ENCODE results near the gene HSD17B8.

HSD17B8 gene

GRCh38 chr6:33192671-33193602 is 11.5 kb upstream of the HSD17B8 start:
- DNase-seq, result peak; percentile 59 to 83

DNA sequence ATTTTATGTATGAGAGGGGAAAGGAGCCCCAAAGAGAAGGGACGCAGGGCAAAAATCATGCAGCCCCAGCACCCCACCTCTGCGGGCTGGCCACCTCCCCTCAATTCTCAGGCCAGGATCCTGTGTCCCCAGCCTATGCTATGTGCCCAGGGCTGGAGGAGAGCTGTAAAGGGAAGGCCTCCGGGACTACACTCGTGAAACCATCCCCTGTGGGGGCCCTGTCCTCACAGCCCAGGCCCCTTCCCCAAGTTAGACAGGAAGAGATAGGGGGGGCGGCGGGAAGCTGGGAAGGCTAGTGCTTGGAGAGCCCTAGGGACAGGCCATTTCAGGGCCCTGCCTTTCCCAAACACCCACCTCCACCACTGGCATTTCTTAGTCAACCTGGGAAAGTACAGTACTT is 10.8 kb upstream of the HSD17B8 start:
- DNase-seq, result no peak

DNA sequence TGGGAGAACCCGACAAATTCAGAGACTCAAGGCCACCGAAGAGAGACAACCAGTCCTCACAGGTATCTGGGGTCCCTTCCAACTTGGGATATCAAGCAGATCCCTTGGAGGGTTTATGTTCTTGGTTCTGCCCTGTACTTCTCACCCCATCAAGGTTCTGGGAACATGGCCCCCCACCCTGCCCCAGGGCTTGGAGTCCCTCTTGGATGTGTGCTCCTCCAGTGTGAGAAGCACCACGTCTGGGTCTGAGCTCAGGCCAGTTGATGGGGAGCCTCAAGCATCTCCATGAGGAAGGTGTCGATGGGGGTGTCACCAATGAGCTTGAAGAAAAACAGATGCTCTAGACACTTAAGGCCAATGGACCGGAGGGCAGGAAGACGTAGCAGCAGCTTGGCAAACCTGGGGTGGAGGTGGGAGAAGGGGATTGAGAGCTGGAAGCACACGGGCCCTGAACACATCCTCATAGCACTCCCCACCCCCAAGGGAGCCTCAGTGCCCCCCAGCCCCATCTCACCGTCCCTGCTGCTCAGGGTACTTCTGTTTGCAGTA is 9.9 kb upstream of the HSD17B8 start:
- DNase-seq, result no peak

GRCh38 chr6:33195304-33196165 is 8.9 kb upstream of the HSD17B8 start:
- DNase-seq, result no peak

DNA sequence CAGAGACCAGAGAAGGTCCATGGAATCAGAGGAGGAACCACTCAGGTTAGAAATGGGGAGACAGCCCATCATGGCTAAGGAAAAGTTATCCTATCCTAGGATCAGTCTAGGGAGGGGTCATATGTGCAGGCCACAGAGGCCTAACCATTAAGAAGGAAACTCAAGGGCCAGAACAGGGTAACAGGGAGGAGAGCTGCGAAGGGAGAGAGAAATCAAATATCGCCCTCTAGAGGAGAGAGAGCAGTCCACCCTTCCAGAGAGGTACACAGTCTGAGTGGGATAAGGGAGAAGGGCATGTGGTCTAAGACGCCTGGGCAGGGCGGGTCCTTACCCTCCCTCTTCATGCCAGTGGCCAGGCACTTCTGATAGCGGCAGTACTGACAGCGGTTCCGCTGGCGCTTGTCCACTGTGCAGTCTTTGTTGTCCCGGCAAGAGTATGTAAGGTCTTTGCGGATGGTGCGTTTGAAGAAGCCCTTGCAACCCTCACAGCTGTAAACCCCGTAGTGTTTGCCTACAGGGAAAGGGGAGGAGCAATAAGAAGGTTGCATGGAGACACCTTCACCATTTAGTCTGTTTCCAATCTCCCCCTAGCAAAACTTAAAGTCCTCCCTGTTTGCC is 6.9 kb upstream of the HSD17B8 start:
- peak; percentile 24 to 77 for DNase-seq

DNA sequence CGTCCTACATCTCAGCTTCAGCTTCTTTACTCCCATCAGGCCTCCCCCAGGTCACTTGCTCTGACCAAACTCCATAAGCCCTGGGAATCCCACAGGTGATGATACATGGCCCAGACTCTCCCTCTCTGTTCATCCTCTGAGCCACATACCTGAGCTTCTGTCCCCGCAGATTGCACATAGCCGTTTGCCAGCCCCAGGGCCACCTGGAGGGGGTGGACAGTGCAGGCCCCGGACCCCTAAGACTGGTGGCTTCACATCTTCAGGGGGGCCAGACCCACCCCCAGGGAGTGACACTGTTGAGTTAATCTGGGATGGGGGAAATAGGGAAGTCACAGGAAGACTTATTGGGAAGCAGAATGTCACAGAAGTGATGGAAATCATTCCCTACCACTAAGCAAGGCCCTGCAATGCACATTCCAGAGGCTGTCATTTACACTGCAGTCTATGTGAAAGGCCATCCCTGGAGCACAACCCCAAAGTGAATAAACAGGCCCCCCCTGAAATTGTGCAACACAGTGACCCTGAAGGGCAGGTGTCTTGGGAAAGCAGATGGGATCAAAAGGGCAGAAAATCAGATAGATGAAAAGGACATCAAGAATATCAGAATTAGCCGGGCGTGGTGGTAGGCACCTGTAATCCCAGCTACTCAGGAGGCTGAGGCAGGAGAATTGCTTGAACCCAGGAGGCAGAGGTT is 6.1 kb upstream of the HSD17B8 start:
- no peak for DNase-seq

- no peak for DNase-seq
Measured at GRCh38 chr6:33198853-33199436, 5.5 kb upstream of the HSD17B8 start.

DNA sequence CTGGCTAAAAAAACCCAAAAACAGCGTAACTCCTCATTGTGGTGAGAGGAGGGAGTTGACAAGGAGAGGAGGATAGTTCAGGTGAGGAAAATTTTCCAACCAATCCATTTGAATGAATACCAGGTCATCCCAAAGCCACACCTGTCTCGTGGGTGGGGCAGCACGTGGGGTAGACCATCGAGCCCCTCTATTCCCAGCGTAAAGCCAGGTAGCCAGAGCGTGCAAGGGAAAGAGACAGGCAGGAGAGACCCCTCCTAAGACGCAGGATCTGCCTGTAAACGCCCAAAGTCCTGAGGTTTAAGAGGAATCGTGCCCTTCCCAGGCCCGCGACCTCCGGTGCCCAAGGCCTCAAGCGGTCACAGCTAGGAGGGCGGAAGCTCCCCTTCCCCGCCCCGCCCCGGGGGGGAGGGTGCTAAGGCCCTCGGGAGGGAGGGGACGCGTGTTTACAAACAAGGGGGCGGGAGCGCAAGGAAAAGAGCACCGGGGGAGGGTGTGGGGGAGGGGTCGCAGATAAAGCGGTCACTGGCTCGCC is 4.7 kb upstream of the HSD17B8 start:
- DNase-seq, result no peak

- peak; percentile 97 for DNase-seq
Measured at GRCh38 chr6:33200219-33201146, 4.0 kb upstream of the HSD17B8 start, which contains the start of the genes RXRB and SLC39A7. Gene RXRB (minus strand): TSS chr6:33200665. CDS start chr6:33200476, 189 bp downstream. Gene SLC39A7 (plus strand): TSS chr6:33200867. CDS start chr6:33201246, 379 bp downstream.

DNA sequence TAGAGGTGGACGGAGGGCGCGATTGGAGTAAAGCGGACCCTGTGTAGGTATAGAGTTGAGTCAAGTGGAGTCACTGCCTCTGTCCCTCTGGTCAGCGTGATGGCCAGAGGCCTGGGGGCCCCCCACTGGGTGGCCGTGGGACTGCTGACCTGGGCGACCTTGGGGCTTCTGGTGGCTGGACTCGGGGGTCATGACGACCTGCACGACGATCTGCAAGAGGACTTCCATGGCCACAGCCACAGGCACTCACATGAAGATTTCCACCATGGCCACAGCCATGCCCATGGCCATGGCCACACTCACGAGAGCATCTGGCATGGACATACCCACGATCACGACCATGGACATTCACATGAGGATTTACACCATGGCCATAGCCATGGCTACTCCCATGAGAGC is 3.3 kb upstream of the HSD17B8 start:
- no peak for DNase-seq

DNA sequence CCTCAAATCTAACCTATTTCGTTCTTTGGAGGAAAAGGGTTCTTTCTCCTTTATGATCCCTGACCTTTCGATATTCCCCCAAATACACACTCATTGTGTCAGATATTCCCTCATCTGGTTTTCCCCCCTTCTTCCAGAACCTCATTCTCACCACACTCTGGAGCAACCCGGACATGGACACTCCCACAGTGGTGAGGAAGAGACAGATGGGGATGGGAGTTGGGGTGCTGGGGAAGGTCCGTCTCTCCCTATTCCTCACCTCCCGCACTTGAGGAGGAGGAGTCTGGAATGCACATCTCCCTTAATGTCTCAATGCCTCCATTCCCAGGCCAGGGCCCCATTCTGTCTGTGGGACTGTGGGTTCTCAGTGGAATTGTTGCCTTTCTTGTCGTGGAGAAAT is 2.5 kb upstream of the HSD17B8 start:
- DNase-seq, result no peak

DNA sequence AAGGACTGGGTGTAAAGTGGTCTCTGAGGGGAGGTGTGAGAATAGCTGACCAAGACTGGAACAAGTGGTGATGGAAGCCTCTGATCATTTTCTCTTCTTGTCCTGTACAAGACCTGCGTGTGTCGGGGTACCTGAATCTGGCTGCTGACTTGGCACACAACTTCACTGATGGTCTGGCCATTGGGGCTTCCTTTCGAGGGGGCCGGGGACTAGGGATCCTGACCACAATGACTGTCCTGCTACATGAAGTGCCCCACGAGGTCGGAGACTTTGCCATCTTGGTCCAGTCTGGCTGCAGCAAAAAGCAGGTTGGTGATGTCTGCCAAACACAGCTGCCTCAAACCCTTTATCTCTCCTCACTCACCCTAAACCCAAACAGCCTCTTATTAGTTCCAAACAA is 1.7 kb upstream of the HSD17B8 start:
- DNase-seq, result no peak

- DNase-seq, result no peak
Measured at GRCh38 chr6:33203443-33204164, 851 bp upstream of the HSD17B8 start.

DNA sequence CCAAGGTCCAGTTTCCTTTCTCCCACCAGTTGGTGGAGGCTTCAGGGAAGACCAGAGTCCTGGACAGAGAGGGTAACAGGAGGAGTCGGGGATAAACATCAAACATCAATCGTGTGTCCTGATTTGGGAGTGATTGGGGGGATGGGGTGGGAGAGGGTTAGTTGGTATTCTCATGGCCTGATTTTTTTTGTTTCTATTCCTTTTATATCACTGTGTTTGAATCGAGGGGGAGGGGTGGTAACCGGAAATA is 365 bp upstream of the HSD17B8 start:
- DNase-seq, result no peak

- no peak for DNase-seq
Measured at GRCh38 chr6:33205191-33206026, 954 bp downstream of the HSD17B8 start.

DNA sequence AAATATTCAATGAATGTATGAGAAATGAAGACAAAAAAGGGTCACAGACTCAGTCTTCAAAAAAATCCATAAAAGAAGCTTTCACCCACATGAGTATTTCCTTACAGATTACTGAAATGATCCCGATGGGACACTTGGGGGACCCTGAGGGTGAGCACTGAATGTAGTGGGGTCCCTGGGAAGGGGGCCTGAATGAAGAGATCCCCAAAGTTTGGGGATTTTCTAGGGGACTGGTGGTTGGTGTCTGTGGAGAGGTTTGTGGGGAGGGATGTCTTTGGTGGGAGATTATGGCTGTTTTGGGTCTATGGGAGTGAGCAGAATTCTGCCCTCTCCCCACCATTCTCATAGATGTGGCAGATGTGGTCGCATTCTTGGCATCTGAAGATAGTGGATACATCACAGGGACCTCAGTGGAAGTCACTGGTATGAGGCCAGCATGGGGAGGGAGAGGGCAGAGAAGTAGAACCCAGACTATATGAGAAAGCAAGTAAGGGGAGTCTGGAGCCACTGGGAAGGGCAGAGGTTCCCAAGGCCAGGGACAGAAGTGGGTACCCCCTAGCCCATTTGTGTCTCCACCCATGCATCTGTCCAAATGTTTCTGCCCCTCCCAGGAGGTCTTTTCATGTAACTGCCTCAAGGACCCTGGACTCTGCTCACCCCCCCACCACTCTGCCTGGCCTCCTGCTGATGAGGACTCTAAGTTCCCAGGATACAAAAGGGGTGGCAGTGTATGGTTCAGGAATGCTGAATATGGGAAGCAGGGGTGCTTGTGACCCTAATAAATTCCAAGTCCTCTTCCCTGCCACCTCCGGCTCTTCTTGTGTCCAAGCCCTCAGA is 1.8 kb downstream of the HSD17B8 start:
- no peak for DNase-seq

- DNase-seq, result no peak
Measured at GRCh38 chr6:33206864-33207551, 2.6 kb downstream of the HSD17B8 start.

Measured in hippocampal formation (tissue), 2 donors.